NCI-H1694 treated with DMSO at 0.1 percent for 48 hours (cell line): ENCODE results near the gene TTC7B.

Experiments
- DNase-seq: peaks from one replicate; lab custom pipeline; 2025; lab: John Stamatoyannopoulos, UW

The TTC7B gene

DNA sequence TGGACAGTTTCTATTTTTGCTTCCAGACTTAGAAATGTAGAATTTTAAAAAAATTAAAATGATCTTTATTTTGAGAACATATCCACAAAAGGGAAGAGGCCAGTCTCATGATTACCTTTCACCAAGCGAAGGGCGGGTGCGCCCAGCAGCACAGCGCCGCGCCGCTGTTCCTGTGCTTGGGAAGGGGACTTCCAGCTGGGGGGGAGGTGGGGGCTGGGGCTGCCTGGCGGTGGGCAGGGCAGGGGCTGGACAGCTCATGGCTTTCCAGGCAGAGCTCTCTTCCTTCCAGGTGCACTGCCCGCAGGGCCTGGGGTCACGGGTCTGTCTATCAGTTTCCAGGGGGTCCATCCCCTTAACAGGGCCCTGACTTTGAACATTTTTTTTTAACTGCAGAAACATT is 199.9 kb downstream of the TTC7B start:
- DNase-seq, result no peak

DNA sequence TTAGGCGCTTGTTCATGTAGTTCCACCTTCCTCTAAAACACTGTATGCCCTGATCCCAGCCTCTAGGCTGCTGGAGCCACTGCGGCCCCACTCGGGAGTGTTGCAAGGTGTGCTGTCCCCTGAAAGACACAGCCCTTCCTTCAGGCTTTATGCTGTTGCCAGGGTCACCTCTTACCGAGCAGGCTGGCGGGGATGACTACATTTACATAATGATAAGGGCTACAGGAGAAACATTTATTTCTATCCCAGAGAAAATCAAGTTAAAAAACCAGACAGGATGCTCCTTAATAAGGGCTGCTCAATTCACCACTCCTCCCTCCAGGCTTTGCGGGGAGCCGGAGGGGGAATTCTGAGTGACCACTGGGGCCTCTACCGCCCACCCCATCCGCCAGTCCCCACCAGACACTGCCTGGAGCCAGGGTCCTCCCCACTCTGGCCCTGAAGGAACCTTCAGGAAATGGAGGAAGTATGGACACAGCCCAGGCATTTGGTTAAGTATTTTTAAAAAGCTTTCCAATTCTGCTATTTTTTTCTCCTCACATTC is 200.6 kb downstream of the TTC7B start:
- no peak for DNase-seq

DNA sequence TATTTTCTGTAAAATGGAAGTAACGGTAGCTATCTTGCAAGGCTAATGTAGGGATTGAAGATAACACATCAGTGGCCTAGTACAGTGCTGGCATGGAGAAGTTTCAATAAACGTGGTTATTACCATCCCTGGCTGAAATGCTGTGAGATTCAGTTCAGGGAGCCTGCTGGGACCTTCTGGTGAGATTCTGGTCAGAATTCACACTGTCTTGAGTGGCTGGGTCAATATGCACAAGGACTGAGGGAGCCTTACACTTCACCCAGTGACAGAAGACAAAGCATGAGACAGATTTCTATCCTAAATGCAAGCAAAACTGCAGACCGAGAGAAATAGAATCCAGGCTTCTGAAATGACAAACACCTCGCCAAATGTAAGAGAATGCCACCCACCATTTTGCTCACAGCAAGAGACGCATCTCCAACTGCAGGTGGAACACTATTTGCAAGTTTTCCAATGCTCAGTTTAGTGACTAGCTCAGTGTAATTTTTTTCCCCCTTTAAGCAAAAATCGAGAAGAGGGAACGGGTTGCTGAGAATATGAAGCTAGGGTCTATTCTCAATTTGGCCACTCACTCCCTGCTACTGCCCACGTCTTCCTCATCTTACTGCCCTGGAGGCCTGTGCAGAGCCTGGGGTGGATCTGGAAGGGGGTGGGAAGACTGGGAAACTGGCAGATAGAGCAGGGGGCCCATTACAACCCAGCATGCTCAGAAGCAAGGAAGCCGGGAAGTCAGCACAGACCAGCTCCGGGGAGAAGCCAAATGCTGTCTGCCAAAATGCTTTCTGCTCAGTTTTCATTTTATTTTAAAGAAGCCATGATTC is 201.3 kb downstream of the TTC7B start:
- no peak for DNase-seq

DNA sequence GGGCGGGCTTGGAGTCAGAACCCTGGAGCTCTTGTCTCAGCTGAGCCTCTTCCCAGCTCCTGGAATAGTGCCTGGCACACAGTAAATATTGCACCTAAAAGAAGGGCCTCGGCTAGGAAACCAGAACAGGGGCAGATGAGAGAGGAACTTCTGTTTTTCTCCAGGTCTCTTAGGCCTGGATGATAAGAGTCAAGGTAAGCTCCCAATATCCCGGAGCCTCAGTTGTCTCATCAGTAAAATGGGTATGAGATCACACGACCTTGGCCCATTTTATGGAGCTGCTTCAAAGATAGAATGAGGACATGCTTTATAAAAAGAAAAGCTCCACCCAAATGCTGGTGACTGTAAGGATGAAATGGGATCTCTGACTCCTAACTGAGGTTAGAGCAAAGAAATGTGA is 202.2 kb downstream of the TTC7B start:
- no peak for DNase-seq

DNA sequence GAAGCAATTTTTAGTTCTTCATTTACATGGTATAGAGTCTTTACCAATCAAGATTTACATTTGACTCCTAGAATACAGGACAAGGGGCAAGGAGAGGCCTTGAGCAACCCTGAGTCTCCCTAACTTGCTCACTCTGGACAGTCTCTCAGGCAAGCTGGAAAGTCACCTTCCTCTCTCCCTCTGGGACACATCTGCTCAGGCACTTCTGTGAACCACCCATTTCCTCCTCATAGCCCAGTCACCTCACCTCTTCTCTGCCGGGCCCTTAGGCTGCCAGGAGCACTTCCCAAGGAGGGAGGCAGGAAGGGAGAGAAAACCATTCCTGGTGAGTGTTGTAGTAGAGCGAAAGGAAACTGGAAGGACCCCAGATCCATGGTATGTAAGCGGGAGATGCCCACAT is 202.8 kb downstream of the TTC7B start:
- DNase-seq, result no peak

DNA sequence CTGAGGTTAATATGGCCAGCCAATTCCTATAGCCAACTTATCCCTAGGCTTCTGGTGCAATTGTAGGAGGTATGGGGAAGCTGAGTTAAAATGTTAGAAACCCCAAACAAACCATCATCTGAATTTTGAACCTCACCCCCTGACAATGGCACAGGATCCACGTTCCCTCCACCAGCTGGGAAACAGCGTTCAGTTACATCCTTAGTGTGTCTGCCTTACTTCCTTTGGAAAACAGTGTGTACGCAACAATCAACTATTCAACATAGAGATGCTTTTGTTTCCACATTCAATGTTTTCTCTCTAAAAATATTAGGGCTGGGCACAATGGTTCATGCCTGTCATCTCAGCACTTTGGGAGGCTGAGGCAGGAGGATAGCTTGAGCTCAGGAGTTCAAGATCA is 203.4 kb downstream of the TTC7B start:
- no peak for DNase-seq

DNA sequence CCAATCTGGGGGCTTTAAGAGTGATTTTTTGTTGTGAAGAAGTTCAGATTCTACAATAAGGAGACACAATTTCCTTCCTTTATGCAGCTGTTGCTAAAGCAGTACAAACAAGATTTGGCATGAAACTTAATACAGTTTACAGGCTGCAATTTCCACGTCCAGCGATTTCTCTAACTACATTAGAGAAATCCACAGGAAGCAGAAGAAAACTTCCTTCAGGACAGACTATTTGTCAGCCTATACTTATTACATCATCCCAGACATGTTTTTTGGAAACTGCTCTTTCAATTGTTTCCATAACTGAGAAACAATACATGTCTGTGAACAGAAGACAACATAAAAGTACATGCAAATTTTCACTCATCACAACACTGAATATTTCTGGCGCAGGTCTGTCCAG is 204.3 kb downstream of the TTC7B start:
- no peak for DNase-seq

DNA sequence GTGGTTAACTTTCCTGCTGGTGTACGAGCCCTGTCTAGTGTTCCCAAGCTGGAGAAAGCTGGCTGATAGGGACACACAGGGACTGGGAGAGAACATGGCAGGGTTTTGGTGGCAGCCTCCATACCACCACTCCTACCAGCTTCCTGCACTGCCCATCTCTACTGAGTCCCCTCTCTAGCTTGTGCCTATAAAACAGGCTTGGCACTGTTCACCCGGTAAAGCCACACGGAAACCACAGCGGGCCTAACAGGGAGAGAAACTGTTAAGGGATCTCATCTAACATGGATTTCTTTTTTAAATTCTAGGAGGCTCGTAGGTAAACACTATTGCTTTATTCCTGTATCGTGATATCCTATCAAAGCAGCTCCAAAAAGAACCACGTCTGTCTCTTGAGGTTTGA is 204.7 kb downstream of the TTC7B start:
- DNase-seq, result no peak

DNA sequence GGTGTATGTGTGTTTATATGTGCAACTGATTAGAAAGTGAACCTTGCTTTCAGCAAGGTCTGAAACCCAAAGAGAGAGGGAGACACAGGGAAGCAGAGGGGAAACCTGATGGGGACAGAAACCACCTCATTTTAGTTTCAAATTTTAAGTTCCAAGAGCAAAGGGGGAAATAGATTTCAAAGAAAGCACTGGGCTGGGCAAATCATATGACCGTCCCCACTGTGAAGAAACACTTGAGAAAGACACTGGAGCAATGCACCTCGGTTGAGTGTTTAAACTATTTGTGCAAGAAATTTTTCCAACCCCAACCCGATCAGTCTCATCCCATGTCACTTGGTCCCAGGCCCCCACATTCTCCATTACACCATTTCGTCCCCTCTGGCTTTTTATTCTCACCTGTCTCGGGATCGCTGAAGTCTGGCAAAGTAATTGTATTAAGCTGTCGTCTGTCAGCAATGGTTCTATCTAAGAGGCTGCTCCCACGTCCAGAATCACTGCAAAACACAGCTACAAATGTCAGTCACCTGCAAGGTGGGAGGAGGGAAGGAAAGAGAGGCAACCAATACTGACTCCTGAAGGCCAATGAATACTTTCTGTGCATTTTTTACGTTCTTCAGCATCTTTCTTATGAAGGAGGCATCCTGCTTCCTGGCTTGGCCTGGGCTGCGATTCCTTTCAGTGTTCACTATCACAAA is 205.7 kb downstream of the TTC7B start:
- no peak for DNase-seq

DNA sequence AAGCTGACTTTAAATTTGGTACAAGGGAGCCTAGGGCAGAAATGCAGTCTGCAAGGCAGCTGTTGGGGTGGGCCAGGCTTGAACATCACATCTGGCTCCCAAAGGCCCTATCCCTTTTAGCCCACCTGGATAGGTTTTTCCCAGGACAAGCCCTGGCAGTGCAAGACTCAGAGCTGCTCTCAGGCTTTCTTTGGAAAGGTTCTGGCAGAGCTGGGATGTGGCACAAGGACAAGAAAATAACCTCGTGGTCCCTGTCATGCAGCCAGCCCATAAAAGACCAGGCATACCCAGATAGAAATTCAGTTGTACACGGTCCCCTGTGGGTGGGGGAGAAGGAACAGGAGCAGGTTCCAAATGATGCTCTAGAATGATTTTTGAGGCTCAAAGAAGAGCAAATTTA is 206.9 kb downstream of the TTC7B start:
- DNase-seq, result no peak

DNA sequence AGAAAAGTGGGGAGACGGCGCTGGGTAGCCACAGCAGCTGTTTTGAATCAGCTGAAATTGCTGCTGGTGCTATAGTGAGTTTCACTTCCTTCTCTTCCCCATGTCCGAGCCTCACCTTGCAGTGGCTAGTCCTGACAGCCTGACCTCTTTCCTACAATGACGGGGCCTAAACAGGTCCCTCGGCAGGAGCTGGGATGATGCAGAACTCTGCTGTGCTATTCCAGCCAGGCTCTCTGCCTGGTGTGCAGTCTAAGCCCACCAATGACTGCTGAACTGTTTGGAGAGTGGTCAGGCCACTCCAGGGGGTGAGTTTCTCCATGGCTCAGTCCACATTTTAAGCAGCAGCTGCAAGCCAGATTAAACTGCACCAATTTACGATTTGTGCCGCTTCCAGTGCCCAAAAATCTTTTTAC is 207.3 kb downstream of the TTC7B start:
- no peak for DNase-seq

DNA sequence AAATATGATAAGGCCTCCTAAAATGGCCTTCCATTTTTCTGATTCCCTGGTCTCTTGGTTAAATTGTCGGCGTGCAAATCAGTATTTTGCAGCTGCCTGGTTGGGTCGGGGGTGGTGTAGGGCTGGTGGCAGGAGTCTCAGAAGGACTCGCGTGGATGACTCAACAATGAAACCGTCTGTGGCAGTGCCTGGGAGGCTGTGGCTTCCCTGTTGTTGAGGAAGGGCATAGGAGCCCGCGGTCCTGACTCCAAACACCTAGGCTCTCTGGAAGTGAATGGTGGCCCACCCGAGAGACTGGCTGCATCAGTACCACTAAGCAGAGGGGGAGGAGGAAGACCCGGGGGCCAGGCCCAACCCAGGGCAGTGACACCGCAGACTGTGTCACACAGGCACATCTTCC is 207.9 kb downstream of the TTC7B start:
- DNase-seq, result no peak

DNA sequence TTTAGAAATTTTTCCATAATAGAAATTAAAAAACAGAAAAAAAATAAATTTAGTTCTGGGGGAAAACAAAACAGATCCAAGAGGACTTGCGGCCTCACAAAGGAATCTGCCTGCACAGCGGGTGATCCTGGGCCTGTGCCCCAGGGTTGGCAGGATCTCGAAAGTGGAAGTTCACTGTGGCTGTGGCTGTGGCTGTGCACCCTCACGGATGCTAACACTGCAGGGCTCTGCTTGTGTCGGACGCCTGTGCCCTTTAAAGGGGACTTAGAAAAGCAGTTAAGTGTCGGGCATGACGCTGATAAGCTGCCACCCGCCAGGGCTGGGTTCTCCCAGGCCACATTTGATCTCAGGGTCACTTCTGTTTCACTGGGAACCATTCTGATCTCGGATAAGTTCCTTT is 209.1 kb downstream of the TTC7B start:
- DNase-seq, result no peak

DNA sequence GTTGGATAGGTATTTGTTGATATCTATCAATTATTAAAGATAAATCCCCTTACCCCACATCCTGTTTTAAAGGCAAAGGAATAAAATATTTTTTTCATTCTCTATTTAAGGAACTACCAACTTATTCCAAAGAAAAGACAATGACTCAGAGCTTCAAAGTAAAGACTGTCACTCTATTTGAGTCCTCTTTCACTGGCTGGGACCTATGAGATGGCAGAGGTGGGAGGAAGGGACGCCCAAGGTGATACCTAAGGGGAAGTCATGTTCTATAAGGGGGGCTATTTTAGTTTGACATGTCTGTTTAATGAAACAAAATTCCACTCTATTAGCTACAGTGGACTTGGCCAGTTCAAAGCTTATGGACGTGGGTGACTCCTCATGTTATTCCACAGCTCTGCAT is 209.8 kb downstream of the TTC7B start:
- no peak for DNase-seq

DNA sequence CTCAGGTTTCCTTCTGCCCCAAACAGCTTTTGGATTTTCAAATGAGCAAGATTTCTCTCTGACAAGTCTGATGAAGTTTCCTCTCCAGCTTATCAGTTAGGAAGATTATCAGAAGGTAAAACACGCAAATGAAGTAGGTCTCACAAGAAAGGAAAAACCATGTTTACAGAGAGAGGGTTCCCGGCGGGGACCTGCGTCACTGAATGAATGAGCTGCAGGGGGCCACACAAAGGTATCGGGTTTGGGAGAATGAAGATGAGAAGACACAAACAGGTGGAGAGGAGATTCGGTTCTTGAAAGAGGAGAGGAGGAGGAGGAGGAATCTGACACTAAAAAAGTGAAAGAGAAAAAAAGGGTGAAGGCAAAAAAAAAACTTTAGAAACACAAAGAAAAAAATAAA is 210.8 kb downstream of the TTC7B start:
- no peak for DNase-seq

DNA sequence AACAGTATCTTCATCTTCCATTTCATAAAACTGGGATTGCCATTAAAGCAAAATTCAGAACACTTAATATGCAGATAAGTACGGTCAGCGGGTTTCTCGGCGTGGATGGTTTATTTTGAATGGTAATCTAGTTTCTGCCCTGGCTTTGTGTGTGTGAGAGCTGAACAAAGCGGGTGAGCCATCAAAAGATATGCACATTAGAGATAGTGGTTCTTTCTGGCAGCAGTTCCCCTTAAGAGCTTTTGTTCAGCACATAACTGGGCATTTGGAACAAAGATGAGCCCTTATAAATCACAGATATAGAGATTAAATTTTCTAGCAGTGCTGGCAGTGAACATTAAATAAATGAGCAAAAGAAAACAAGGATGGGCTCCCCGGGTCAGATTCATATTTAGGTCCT is 211.9 kb downstream of the TTC7B start:
- no peak for DNase-seq

DNA sequence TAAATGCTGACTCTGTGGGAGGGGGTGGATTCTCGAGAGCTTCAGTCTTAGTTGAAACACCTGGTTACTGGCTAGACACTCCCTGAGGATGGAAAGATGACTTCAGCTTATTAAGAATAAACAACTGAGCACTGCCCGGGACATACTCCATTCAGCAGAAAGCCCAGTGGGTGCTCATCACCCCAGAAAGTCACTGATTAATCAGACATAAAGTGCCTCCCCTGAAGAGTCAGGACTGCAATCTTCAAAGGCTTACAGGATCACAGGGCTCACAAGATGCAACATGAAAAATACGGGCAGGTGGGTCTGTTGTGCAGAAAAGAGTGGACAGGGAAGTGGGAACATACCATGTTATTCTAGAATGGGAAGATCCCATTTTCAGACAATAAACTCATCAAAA is 212.4 kb downstream of the TTC7B start:
- DNase-seq, result no peak

DNA sequence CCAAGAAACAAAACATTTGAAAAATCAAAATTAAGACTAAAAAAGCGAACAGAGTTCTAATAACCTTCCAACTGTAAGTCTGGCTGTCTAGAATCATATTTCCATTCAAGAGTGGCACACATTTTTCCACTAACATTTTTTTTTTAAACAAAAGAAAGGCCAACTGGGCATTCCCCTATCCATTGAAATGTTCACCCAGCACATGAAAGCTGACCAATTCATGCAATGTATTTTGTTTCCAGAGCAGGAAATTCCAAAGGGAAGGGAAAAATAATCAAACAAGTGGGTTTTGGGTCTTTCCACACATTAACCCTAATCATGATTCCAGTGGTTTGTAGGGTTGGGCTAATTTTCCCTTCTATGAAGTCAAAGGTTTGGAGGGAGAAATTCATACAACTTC is 212.9 kb downstream of the TTC7B start:
- DNase-seq, result no peak

DNA sequence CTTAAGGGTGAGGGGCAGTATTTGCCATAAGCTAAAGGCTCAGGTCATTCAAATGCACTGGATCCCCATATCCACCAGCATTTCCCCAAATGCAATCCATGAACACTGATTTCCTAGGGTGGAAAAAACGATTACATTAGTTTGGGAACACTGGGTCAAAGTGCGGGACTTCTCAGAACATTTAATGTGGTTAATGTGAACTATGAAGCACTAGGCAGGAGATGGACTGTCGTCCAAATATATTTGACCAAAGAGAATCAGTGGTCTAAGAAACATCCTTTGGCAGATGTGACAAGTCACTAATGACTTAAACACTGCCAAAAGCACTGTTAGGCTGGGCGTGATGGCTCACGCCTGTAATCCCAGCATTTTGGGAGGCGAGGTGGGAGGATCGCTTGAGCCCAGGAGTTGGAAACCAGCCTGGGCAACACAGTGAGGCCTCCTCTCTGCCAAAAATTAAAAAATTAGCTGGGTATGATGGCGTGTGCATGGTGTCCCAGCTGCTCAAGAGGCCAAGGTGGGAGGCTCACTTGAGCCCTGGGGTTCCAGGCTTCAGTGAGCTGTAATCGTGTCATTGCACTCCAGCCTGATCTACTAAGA is 214.0 kb downstream of the TTC7B start:
- DNase-seq, result peak; percentile 88

DNA sequence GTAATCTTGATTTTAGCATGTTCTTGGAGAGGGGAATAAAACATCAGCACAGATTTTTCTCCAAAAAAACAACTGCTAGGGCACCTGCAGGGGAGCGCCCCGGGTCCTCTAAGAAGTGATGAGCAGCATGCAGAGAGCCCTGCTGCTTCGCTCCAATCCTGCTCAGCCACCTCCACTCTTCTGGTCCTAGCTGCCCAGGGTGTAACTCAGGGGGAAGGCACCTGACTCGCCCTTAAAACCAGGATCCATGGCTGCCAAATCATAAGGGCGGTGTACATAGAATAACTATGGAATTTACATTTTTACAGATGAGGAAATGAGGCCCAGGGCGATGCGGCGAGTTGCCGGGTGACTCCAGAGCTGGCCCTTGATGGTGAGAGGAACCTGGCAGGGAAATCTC is 214.7 kb downstream of the TTC7B start:
- no peak for DNase-seq

DNA sequence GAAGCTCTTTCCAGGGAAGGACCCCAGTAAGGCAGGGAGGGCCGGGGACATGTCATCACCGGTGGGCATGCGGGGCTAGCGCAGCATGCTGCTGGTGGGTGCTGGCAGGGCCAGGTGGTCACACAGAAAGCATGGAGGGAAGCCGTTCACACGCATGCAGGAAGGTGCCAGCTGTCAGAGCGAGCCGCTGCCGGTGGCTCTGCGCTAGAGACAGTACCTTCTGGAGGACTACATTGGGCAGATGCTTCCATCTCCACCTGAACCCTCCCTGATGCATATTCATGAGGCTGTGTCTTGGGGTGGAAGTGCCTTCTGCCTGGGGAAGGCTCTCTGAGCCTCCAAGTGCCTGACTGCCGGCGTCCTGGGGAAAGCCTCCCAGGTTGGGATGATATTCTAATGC is 215.6 kb downstream of the TTC7B start:
- peak; percentile 85 for DNase-seq

DNA sequence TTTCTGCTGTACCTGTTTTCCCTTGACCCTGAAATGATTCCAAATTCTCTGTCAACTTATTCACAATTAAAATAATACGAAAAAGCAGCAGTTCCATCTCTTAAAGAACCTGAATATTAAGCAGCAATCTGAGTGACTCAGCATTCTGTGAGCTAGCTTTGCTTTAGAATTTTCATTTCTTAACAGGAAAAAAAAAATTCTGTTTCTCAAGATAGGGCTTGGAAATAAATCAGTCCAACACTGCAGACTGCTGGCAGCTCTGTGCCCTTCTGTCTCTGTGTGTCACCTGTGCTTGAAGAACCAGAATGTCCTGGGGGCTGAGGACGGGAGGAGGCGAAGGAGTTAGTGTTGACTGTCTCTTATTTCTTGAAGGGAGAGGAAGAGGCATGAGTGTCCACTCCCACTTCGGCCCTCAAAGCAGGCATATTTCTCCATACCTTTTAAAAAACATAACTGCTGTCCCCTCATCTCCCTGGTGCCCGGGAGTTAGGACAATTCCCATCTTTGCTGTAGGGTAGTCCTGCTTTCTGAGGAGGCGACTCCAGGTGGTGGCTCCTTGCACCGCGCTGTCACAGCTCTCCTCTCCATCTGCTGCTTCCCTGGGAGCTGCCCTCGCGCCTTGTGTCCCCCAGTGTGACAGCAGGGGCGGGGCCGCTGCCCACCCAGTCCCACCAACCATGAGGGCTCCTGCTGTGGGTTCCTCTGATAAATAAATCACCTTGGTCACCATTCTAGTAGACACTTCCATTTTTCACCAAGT is 216.3 kb downstream of the TTC7B start:
- peak; percentile 83 for DNase-seq
